ENCODE data around the gene MEMO1.
"Not testable (repeated sequence)": the region's sequence is repeated elsewhere in the genome, so short reads cannot be mapped to it uniquely, and the experiment has no call there.

The MEMO1 gene

GRCh38 chr2:31997653-31998052, 13.2 kb downstream of the MEMO1 start:
- no peak for DNase-seq

GRCh38 chr2:31996571-31997150, 14.1 kb downstream of the MEMO1 start:
- no peak for DNase-seq

GRCh38 chr2:31992934-31993333, 17.9 kb downstream of the MEMO1 start:
- DNase-seq: no peak

DNA sequence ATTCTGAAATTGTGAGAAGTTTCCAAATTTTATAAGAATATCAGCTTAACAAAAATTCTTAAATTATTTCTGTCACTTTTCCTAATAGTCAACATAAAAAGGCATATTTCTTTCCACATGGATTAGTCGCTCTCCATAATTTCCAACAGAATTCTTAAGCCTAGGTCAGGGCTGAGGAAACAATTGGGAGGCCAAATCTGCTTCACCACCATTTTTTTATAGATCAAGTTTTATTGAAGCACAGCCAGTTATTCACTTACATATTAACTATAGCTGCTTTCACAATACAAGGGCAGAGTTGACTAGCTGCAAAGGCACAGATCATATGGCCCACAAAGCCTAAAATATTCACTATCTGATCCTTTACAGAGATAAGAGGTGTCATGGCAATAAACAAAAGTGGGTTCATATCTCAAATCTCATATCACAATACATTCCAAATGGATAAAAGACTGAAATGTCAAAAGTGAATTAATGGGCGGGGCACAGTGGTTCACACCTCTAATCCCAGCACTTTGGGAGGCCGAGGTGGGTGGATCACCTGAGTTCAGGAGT, 18.7 kb downstream of the MEMO1 start:
- no peak for DNase-seq

DNA sequence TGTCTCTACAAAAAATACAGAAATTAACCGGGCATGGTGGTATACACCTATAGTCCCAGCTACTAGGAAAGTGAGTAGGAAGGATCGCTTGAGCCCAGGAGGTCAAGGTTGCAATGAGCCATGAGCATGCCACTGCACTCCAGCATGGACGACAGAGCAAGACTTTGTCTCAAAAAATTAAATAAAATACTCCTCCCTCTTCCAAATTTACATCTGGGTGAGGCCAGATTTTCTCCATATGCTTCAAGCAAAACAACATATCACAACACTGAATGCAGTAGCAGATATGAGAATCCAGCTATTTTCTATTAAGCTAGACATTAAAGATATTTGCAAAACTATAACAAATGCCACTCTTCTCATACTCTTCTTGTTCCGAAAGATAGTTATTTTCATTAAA, 20.9 kb downstream of the MEMO1 start:
- no peak for DNase-seq

DNA sequence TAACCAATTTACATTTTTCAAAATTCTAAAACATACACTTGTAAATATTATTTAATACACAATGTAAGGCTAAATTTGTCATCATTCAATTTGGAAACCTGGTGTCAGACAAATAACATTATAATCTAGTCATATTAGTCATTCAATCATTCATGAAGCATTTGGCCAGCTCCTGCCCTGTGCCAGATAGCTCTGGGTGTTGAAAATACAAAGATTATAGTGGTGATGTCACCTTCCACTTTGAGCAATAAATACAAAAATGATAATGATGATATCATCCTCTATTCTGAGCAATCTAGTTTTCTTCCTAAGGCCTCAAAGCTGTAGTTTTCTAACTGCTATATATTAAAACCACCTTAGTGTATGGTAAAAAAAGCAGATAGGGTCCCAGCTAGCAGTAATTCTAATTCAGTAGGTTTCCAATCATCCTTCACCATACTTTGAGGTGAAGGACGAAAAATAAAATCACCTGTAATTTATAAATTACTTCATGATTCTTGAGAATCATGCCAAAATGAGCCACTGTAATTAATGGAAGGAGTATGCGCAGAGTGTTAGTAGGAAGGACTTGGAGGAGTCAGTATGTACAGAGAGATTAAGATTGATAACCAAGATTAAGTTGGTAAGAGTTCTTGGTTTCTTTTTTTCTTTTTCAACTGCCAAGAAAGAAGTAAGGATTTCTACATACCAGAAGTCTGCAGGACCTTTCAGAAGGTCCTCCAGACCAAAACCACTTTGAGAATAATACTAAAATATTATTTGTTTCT, 23.2 kb downstream of the MEMO1 start:
- DNase-seq: no peak

DNA sequence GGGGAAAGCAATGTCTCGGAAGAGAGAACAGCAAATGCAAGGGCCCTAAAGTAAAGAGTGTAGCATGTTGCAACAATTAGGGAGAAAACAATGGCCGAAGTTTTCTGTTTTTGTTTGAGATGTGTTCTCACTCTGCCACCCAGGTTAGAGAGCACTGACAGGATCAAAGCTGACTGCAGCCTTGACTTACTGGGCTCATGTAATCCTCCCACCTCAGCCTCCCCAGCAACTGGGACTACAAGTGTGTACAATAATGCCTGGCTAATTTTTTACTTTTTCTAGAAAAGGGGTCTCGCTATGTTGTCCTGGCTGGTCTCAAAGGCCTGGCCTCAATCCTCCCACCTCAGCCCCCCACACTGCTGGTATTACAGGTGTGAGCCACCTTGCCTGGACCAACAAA, 23.9 kb downstream of the MEMO1 start:
- no peak for DNase-seq

- DNase-seq: no peak
Measured at GRCh38 chr2:31983762-31984467, 26.9 kb downstream of the MEMO1 start.

DNA sequence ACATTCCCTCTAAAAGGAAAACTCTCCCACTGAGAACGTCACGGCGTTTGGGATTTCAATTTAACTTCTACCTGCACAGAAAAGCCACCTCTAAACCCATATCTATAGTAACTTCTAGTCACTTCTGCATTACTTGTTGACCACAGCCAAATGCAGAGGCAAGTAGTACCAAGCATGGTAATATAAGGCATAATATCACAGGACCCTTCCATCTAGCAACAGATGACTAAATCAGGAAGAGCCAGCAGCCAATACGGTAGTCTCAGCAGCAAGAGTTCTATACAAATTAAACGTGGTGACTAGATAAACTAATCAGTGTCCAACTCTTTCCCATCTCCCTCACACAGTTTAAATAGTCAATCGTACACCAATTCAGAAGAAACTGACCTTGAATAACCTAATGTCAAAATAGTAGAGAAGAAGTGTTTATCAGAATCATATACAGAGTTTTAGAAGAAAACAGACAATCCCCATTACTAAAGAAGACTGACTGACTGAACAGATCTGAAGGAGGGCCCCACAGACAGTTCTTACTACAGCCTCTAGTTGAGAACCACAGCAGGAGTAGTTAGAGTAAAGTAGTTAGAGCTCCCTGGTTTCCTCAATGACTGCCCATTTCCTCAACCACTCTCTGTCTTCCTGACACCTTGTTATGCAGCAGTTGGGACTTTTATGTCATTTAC, 30.0 kb downstream of the MEMO1 start:
- no peak for DNase-seq

DNA sequence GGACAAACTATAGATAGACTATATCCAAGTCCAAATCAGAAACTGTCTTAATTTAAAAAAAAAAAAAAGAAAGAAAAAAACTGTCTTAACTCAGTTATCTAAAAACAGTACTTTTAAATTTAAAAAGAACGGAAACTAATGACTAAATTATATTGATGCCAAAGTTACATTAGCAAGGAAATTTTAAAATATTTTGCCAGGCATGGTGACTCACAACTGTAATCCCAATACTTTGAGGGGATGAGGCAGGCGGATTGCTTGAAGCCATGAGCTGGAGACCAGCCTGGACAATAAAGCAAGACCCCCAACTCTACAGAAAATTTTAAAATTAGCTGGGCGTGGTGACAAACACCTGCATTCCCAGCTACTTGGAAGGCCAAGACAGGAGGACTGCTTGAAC, 30.9 kb downstream of the MEMO1 start:
- DNase-seq: no peak

GRCh38 chr2:31979018-31979417, 31.8 kb downstream of the MEMO1 start:
- no peak for DNase-seq

GRCh38 chr2:31978436-31978835, 32.4 kb downstream of the MEMO1 start:
- DNase-seq: no peak

- DNase-seq: no peak
Measured at GRCh38 chr2:31973665-31974064, 37.1 kb downstream of the MEMO1 start.

DNA sequence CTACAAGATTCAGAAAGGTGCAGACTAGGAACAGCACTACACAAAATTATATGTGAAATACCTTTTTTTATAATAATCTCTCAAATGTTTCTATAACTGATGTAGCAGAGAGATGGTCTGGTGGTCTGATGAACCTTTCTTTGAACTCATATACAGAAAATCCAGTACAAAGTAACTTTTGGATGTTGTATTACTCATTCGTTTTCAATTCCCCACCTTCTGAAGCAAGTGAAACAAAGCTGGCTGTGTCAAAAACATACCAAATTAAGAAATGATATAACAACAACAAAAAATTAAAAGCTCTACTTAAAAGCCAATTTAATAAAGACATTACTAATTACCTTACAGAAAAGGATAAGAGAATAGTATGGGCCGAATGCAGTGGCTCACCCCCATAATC, 38.7 kb downstream of the MEMO1 start:
- DNase-seq: no peak

DNA sequence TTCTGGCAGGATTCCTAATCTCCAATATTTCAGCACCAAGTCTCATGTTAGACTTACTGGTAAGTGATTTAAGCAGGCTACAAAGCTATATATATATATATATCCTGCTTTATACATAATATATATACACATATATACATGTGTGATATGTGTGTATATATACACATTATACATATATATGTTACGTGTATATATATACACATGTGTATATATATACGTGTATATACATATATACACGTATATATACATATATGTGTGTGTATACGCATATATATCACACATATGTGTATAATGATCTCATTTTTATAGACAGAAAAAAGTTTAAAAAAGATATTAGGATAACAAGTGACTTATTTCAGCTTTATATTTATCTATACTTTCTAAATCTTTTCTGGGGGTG, 41.6 kb downstream of the MEMO1 start:
- no peak for DNase-seq

GRCh38 chr2:31967790-31968189, 43.0 kb downstream of the MEMO1 start:
- no peak for DNase-seq

- DNase-seq: not testable (repeated sequence)
Measured at GRCh38 chr2:31966402-31966801, 44.4 kb downstream of the MEMO1 start.

- no peak for DNase-seq
Measured at GRCh38 chr2:31965094-31965493, 45.7 kb downstream of the MEMO1 start.

GRCh38 chr2:31962757-31963361, 47.9 kb downstream of the MEMO1 start:
- no peak for DNase-seq

DNA sequence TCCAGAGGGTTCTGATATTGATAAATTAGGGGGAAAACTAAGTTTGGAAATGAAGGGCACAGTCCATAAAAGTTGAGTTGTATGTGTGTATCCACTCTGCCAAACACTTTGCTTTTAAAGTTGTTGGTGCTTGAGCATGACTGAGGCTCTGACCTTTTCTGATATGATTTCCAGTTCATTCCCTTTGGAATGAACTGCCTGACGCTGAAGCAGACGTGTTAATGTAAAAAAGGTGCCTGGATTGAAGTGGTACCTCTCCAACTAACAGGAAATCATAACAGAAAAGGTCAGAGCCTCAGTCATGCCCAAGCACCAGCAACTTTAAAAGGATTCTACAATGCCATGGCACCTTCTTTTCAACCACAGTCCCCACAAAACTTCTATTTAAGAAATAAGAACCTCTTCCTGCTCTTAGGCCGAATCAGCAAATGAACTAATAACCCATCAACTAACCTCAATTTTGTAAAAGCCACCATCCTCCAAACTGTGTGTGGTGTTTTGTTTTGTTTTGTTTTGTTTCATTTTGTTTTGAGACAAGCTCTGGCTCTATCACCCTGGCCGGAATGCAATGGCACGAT, 52.6 kb downstream of the MEMO1 start:
- no peak for DNase-seq

DNA sequence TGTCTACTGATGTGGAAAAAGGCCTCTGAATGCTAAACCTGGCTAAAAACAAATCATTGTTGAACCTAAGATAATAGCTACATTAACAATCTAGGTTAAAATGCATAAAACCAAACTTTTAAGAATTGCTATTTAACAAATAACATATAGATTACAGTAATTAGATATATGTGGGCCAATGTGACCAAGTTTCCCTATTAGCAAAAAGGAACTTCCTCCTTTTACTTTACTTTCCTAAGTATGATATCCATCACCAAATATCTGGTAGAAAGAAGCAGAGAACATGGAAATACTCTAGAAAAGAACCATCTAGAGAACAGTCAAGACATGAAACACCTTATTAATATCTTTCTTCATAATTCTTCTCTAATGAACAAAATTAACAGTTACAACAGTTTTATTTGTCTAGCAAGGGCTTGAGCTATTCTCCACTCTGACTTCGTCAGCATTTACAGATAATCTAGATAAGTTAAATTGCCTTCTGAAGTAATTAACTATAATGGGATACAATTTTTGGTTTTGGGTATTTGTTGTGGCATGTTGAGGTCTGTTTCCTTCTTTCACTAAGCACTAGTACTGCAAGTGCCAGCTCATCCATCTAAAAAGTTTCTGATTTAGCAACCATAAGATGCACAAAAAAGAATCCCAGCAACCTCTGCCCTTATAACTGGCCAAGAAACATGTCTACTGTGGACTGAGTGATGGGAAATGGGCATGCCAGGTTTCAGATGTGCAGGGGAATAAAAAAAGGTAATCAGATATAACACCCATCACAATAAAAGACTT, 53.3 kb downstream of the MEMO1 start:
- no peak for DNase-seq

DNA sequence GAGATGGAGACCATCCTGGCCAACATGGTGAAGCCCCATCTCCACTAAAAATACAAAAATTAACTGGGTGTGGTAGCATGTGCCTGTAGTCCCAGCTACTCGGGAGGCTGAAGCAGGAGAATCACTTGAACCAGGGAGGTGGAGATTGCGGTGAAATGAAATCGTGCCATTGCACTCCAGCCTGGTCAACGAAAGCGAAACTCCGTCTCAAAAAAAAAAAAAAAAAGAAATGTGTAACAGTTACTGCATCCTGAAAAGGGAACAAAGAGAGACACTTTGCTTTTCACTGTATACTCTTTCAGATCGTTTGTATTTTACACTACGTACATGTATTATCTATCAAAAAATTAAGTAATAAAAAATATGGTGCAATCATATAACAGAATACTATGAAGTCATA, 53.9 kb downstream of the MEMO1 start:
- DNase-seq: not testable (repeated sequence)

Data from NCI-H1694 (cell line).